ENCODE results near the gene HOXB3. TPM values are rescaled to one million over a fixed set of nuclear protein-coding genes. Genes with fewer than 3 reads are reported as not detected.
A peak's percentile ranks its signal among the peaks of the same experiment; 100 is the strongest.

HOXB3 gene
- total and polyA plus RNA-seq, 8 donors = 10.4 to 114 (median 89.4) TPM

- Histone ChIP-seq H3K27me3 (peaks cover 24 to 90% of the 10 kb centered on the region in 2 donors), H3K36me3 (no peaks in the 10 kb centered on the region), H3K4me3 (peak overlapping the region in 1 of 2 donors; percentile 13), H3K4me1 (no peaks in the 10 kb centered on the region), H3K9me3 (no peaks in the 10 kb centered on the region), H3K27ac (peak overlapping the region; percentile 37 to 82)
- DNase-seq = peak in 2 of 4 donors; percentile 44 to 53
- TF ChIP-seq CTCF (IDR thresholded peaks at IDR 0.05) = no peak
- intact Hi-C loops (cut with DNase I) = no loop called here
- ATAC-seq = no peak
Observed at GRCh38 chr17:48556576-48557401, 33.3 kb downstream of the HOXB3 start.

- H3K9me3 ChIP-seq = no peaks in the 10 kb centered on the region
- peak overlapping the region in 1 of 2 donors; percentile 82 for H3K27ac ChIP-seq
- H3K36me3 ChIP-seq = no peaks in the 10 kb centered on the region
- DNase-seq = no peak
- no peak for TF ChIP-seq CTCF (IDR thresholded peaks at IDR 0.05)
- no peak for ATAC-seq
- peaks cover 27 to 96% of the 10 kb centered on the region in 2 donors for H3K27me3 ChIP-seq
- intact Hi-C loops (cut with DNase I) = no loop called here
- H3K4me3 ChIP-seq = no peak overlapping the region
- no peaks in the 10 kb centered on the region for H3K4me1 ChIP-seq
Observed at GRCh38 chr17:48556229-48556575, 33.8 kb downstream of the HOXB3 start.

- Histone ChIP-seq H3K9me3 (no peaks in the 10 kb centered on the region), H3K27ac (peak overlapping the region; percentile 41 to 82), H3K36me3 (no peaks in the 10 kb centered on the region), H3K4me3 (no peak overlapping the region), H3K27me3 (peaks cover 29 to 100% of the 10 kb centered on the region in 2 donors), H3K4me1 (no peaks in the 10 kb centered on the region)
- no peak for TF ChIP-seq CTCF (IDR thresholded peaks at IDR 0.05)
- ATAC-seq (peak; percentile 37), DNase-seq (peak in 2 of 4 donors; percentile 79 to 88)
- intact Hi-C loops (cut with DNase I) = no loop called here
Observed at GRCh38 chr17:48555258-48556228, 34.5 kb downstream of the HOXB3 start.

- peak in 2 of 4 donors; percentile 17 to 23 for DNase-seq
- Histone ChIP-seq H3K4me1 (no peaks in the 10 kb centered on the region), H3K27ac (peak overlapping the region; percentile 39 to 82), H3K27me3 (peaks cover 31 to 100% of the 10 kb centered on the region in 2 donors), H3K9me3 (no peaks in the 10 kb centered on the region), H3K36me3 (no peaks in the 10 kb centered on the region), H3K4me3 (peak overlapping the region in 1 of 2 donors; percentile 6)
- intact Hi-C loops (cut with DNase I) = no loop called here
- no peak for TF ChIP-seq CTCF (IDR thresholded peaks at IDR 0.05)
- ATAC-seq = no peak
Observed at GRCh38 chr17:48554412-48555257, 35.4 kb downstream of the HOXB3 start.
